HT-29 (cell line): Measurements from ENCODE around the gene ZNF580. TPM values are rescaled to one million over a fixed set of nuclear protein-coding genes. Genes with fewer than 3 reads are reported as not detected.
A peak's percentile ranks its signal among the peaks of the same experiment; 100 is the strongest.

Experiments
- DNase-seq: peaks from one replicate; pipeline ENCODE4 v3.0.0-alpha.2; 2015; ENCODE audit warnings: low spot score
- total RNA-seq: library from RNA; depleted of rRNA; stranded (reverse); fragments of >200 nt; shearing (Covaris generic); gene quantifications from 2 replicates; pipeline ENCODE4 v1.2.3, GENCODE V29; 2014

The ZNF580 gene
- total RNA-seq, 1 experiment from 2014 or later: 18.8 TPM

DNA sequence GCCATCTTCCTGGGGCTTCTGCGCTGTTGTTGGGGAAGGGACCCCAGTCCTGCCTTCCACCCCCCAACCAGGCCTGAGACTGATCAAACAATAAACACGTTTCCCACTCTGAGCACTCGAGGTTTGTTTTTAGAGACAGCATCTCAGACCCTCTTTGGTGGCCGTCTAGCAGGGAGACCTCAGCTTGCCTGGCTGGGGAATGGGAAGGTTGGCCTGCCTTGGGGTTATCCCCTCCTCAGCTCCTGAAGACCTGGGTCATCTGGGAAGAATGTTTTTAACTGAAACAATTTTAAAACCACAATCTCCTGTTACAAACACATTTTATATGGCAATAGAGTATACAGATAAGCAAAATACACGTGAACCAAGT is 4.7 kb downstream of the ZNF580 start:
- no peak for DNase-seq

DNA sequence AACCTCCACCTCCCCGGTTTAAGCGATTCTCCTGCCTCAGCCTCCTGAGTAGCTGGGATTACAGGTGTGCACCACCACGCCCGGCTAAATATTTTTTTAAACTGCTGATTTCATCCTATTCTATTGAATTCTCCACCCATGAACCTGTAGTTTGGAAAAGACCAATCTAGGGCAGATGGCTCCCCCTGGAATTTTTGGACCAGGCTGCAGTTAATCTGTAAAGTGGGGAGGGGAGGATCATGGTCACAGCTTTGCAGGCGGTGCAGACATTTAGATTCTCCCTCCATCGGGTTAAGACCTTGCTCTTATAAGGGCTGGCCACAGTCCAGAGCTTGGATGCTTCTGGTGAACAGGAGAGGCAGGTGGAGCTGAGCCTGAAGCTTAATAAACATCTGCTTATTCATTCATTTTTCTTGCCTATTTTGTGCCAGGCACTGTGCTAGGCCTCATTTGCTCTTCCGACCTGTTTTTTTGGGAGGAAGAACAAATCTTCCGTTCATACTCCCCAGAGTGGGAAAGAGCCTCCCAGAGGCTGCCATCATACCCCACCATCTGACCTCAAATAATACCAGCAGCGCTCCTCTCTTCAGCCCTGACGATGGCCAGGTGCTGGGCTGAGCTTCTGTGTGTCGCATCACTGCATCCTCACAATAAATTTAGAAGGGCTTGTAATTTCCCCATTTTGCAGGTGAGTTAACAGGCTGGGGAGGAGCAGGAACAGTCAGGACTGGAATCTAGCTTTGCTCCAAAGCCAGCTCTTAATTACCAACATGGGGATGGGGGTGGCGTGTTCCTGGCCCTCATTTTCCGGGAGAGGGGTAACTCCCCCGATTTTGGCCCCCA is 6.3 kb downstream of the ZNF580 start:
- no peak for DNase-seq

DNA sequence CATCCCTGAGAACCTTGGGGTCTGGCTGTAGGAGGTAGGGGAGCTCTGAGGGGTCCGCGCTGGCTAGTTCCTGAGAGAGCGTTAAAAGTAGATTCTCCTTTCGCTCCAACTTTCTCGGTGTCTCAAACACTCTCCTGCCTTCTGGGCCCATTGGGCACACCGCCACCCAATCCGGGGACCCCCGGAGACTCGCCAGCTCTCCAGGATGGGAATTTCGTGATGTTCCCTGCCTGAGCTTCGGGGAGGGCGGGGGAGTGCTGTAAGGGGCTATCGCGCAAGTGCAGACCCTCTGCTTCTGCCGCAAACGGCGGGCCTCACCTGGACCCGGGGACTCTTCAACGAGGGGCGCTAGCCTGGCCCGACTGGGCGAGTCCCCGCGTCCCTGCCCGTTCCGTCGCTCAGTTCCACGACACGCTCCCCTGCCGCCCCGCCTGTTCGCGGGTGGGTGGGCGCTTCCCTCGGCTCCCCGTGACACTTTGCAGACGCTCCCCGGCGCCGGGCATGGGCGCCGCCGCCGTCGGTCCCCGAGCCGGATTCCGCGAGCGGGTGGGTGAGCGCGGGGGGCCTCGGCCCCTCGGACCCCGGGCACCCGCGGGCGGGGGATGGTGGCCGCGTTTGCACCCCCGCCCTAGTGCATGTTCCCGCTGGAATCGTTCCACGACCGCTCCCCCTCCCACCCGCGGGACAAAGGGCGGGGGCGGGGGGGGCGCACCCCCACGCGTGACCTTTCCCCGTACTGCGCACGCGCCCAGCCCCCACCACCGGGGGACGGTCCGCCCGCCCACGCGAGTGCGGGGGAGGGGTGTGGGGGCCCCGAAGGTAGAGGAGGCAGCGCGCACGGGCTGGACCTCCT is 7.2 kb downstream of the ZNF580 start, which contains the start of gene CCDC106:
CCDC106 (plus strand) TSS at position 481 of the 853 bp plus-strand sequence. CDS start 835 bp downstream, outside the sequence.
- DNase-seq: peak; percentile 58

DNA sequence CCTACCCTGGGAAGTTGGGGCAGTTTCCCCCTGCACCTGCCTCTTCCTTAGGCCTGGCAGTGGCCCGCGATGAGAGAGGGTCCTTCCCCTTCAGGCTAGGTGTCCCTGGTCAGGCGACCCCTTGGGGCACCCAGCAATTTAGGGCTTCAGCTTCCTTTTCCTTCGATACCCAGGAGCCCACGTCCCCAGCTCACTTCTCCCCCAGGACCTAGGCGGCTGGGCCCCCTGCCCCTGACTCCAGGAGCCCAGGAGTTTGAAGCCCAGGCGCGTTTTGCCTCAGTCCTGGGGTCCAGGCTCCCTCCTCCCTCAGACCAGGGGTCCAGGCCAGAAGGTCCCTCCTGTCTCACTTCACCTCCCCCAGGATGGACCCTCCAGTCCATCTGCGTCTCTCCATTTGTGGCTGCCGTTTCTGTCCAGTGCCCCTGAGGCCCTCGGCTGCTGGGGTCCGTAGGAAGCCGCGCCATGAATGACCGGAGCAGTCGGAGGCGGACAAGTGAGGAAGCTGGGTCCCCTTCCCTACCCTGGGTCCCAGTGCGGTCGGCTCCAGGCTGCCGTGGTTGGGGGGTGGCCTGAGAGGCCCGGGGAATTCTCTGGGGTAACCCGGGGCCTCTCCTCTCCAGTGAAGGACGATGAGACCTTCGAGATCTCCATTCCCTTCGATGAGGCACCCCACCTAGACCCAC is 7.9 kb downstream of the ZNF580 start:
- no peak for DNase-seq

DNA sequence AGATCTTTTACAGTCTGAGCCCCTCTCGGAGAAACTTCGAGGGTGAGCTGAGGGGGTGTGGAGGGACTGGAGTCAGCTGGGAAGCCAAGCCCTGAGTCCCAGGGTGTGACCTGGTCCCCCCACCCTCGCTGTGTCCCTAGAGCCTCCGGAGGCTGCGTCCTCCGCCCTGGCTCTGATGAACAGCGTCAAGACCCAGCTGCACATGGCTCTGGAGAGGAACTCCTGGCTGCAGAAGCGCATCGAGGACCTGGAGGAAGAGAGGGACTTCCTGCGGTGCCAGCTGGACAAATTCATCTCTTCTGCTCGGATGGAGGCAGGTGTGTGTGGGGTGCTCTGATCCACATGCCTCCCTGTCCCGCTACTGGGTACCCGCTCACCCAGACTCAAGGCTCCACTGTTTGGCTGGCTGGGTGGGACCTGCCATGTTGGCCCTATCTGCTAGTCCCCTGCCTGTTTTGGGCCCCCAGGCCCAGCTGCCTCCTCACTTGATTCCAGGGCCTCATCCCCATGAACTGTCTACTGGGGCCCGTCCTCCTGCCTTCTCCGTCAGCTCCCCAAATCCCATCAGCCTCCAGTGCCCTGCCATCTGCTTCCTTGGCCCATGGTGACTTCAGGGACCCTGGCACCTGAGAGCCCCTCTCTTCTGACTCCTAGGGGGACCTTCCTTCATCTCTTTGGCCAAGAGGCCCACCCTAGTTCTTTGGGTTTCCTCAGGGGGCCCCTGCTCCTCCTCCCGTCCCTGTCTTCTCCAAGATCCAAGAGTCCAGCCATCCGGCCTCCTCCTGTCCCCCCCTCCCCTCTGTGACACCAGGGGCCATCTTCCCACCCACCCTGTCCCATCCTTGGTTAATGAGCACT is 8.7 kb downstream of the ZNF580 start:
- no peak for DNase-seq

DNA sequence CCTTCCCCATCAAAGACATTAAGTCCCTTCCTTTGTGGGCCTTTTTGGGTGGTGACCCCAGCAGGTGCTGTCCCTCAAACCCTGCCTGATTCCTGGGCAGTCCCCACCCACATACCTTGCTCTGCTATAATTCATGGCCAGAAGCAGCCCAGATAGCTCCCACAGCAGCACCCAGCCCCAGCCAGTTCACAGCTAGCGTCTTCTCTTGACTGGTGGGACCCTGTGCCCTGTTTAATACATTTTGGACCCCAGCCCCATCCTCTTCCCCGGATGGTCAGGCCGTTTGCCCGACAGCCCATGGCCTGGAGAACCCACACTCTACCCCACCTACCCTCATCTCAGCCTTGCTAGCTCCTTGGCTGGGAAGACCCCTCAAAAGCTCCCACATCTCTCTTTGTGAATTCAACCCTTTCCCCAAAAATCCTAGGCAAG is 9.3 kb downstream of the ZNF580 start:
- DNase-seq: no peak

DNA sequence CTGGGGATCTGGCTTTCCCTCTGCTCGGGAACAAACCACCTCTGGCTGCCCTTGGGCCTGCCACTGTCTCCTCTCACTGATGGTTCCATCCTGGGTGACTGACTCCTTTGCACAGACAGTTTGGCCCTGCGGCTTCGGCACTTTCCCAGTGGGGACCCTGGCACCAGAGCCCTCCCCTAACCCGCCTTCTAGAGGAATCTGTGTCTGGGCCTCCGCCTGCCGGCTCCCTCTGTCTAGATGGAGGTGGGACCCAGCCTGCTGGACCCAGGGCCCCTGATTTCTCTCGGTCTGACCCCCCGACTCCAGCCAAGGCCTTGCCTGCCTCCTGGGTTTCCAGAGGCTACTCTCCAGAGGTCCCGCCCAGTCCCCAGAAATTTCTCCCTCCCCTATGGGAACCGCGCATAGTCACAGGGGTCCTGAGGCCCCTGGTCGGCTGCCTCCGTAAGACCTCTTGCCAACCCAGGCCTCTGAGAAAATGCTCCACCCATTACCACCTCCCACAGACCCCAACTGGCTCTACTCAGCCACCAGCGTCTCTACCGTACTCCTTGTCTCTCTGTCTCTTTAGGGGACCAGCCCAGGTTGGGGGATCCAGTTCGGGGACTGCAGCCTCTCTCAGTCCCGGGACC is 9.9 kb downstream of the ZNF580 start:
- no peak for DNase-seq

DNA sequence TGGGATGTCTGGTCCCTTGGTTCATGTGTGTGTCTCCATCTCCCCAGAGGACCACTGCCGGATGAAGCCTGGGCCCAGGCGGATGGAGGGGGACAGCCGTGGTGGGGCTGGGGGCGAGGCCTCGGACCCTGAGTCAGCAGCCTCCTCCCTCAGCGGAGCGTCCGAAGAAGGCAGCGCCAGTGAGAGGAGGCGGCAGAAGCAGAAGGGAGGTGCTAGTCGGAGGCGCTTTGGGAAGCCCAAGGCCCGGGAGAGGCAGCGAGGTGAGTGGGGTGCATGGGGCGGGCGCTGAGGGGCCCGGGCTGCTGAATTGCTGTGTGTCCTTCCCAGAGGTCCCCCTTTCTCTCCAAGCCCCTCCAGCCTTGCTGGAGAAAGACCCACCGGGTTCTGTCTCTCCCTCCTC is 10.4 kb downstream of the ZNF580 start:
- no peak for DNase-seq

DNA sequence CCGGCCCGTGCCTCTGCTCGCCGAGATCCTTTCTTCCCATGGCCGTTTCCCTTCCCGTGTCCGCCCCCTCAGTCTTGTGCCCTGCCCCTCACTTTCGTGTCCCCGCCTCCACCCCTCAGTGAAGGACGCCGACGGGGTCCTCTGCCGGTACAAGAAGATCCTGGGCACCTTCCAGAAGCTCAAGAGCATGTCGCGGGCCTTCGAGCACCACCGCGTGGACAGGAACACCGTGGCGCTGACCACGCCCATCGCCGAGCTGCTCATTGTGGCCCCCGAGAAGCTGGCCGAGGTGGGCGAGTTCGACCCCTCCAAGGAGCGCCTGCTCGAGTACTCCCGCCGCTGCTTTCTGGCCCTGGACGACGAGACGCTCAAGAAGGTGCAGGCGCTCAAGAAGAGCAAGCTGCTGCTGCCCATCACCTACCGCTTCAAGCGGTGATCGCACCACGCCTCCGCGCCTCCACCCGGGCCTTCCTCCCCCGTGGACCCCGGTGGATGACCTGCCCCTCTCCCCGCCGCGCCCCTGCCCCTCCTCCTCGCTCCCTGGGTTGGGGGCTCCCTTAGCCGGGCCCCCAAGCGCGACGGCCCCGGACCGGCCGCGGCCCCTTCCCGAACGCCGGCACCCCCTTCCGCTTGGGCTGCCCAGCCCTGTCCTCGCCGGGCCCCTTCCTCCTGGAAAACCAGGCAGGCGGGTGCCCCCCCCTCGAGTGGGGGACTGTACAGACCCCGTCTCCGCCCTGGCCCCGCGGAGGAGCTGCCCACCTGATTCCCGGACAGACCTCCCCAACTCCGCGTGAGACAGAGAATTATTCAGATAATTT is 11.7 kb downstream of the ZNF580 start:
- DNase-seq: no peak

DNA sequence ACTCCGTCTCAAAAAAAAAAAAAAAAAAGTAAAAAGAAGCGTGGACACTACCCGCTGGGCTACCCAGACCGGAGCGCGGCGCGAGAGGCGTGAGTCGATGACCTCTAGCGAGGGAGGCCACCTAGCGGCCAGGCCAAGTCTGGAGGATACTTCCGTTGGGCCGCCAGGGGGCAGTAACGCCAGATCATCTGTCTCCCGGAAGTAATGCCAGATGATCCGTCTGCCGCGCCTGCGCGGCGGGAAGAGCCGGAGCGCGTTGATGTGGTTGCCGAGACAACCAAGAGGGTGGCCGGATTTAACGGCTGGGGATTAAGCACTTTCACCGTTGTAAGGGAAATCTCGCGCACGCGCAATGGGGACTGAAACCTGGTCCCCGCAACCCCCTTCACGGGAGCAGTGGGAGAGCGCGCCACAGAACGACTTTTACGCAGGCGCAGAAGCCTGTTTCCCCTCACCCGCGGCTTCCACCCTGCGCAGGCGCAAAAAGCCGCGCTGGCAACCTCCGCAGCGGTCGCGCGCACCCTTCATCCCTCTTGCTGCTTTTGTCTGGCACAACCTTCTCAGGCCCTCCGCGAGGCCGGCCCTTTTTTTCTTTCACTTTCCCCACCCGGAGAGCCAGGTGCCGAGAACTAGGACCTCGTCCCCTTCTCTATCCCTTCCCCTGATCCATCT is 13.0 kb downstream of the ZNF580 start:
- peak; percentile 100 for DNase-seq

DNA sequence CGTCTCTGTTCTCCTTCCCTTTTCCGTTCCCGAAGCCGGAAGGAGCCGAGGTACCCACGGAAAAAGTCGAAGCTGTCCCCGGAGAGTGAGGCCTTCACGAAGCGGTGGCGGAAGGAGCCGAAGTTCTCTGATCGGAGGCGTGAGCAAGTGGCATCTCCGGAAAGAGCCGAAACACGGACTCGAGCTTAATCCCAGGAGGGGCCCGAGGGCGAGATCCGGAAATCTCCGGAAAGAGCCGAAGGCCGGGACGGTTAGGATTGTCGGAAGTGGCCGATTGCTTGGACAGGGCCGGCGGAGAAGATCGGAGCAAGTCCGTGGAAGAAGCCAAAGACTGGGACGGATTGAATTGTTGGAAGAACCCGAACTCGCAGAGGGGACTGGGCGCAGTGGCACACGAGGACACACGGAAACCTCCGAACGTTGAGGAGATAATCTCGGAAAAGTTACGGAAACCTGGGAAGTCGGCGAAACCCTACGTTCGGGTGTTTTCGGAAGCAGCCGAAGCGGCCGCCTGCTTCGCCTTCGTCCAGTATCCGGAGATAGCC is 13.6 kb downstream of the ZNF580 start:
- peak; percentile 100 for DNase-seq

DNA sequence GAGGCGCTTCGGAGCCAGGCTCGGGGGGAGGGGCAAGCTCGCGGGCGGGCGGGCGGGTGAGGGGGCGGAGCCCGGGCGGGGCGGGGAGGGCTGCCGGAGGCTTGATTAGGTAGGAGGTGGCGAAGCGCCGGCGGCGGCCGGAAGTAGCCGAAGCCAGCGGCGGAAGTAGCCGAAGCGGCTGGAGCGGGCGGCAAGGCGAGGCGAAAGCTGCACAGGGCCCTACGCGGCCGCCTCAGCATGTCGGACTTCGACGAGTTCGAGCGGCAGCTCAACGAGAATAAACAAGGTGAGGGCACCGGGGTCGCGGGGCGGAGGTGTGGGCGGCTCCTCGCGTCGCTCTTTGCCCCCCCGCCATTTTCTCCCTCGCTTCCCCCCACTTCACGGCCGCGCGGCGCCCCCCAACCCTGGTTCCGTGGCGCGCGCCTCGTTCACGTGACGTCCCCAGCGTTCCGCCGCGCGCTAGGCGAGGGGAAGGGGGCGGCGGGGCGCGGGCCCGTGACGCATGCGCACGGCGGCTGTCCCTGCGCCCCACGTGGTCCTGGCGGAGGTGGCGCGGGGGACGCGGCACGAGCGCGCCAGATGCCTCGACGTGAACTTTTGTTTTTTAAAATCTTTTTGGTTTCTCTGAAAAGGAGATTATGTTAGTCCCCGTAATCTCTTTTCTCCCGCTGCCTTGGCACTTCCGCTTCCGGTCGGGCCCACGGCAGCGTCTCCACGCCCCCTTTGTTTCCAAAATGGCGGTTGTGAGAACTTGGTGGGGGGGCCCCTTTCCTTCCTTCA is 14.3 kb downstream of the ZNF580 start, which contains the start of gene U2AF2:
U2AF2 (plus strand) TSS at position 168 of the 780 bp plus-strand sequence; CDS start at position 238, 70 bp downstream.
- DNase-seq: peak; percentile 98

DNA sequence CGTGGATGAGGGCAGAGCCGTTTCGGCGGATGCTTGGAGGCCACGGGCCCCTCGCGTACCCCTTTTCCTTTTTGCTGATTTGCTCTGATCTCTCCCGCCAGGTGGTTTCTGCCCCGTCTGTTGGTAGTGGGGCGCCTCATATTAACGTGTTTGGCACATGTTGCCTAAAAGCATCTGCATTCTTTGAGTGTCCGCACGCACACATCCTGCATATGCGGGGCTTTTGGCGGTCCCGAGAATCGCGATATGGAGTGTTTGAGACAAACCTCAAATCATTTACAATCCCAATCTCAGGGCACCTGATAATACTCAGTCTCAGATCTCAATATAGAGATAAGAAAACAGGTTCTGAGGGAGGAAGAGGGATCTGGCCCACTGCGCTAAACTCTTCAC is 14.8 kb downstream of the ZNF580 start:
- DNase-seq: no peak

DNA sequence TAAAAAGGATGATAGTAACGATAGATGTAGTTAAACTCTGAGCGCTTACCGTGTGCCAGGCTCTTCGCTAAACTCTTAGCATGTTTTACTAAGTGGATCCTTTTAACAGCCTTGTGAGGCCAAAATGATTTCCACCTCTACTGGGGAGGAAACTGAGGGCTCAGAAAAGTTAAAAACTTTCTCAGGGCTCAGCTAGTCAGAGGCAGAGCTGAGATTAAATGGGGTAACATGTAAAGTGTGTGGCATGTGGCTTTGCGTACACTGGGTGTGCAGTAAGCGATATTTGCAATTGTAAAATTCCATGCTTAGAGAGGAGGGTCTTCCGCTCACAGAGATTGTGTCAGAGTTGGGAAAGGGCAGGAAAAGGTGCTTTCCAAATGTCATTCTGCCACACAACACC is 15.8 kb downstream of the ZNF580 start:
- DNase-seq: no peak

DNA sequence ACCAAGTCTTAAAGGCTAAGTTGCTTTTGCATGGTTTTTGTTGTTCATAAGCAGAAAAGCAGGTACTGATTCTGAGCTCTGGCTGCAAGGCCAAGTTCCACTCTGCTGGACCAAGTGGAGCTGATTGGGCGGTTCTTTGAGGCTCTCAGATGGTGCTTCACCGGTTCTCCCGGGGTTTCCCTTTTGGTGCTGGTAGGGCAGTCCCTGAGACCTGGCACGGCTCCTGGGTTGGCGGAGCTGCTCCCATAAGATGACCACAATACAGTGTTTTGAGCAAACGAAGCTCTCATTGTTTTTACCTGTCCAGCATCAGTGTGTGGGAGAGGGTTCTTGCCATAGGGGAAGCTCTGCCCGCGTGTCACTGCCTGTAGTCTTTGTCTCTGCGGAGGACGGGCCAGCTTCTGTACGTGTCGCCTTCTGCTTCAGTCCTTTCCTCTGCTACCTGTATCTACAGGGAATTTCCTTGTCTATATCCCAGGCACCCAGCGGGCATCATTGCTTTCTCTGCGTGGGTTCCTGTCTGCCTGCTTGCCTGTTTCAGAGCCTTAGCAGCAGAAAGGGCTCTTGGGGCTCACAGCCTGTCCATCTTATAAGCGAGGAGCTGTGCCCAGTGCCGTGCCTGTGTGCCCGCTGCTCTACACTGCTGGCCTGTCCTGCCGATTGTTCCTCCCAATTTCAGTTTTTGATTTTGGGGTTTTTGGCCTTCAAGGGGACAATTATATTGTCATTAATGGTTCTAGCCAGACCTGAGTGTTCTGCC is 16.4 kb downstream of the ZNF580 start:
- DNase-seq: peak; percentile 43

DNA sequence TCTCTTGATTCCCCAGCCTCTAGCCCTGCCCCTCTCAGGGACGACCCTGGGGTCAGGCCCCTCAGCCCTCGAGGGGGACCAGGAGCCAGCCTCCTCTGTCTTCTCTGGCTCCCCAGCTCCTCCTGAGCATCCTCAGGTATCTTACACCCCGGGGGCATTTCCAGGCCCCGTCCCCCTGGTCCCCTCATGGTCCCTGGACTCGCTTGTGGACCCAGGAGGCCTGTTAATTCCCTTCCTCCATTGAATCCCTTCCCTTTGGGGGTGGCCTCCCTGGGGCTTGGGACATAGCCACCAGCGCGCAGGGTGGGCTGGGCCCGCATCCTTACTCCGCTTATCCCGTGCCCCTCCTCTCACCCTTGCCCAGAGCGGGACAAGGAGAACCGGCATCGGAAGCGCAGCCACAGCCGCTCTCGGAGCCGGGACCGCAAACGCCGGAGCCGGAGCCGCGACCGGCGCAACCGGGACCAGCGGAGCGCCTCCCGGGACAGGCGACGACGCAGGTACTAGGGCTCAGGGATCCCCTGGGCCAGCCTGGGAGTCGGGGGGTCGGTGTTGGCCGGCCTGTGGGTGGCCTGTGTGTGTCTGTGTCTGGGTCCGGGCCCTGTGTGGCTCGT is 18.2 kb downstream of the ZNF580 start:
- DNase-seq: no peak

DNA sequence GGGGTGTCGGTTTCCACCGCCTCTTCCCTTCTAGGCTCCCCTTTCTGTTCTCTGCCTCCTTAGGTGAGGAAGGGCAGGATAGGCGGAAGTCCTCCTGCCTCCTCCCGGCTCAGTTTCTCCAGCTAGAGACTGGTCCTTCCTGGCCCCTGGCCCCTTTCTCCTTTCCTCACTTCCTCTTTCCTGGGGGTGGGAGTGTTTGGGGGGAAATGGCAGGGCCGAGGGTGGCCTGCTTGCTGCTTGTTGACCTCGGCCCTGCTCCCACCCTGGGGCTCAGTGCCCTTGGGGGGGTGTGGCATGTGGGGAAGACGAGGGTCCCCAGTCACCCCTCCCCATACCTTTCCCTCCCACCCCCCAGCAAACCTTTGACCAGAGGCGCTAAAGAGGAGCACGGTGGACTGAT is 19.0 kb downstream of the ZNF580 start:
- DNase-seq: no peak
